Body of pancreas (tissue), 4 donors: Measurements from ENCODE around the gene NR6A1.

Experiments
- POLR2A ChIP-seq, 3 donors: fragments of 450-650 bp; IDR thresholded peaks; one replicate each; pipeline ENCODE4 v1.6.1; 2016; ENCODE audit warnings: antibody characterized with exemption in 3 of 3, mild to moderate bottlenecking in 2 of 3
- TF ChIP-seq, protein P1 (sequence below), 7 experiments: fragments of 450-650 bp in 4 of 7; fragments of 200-600 bp in 3 of 7; sonication (generic) in 3 of 7; IDR thresholded peaks; one replicate each; pipeline ENCODE4 v1.5.1; 2016 to 2019; ENCODE audit warnings: antibody characterized with exemption in 7 of 7

DNA sequence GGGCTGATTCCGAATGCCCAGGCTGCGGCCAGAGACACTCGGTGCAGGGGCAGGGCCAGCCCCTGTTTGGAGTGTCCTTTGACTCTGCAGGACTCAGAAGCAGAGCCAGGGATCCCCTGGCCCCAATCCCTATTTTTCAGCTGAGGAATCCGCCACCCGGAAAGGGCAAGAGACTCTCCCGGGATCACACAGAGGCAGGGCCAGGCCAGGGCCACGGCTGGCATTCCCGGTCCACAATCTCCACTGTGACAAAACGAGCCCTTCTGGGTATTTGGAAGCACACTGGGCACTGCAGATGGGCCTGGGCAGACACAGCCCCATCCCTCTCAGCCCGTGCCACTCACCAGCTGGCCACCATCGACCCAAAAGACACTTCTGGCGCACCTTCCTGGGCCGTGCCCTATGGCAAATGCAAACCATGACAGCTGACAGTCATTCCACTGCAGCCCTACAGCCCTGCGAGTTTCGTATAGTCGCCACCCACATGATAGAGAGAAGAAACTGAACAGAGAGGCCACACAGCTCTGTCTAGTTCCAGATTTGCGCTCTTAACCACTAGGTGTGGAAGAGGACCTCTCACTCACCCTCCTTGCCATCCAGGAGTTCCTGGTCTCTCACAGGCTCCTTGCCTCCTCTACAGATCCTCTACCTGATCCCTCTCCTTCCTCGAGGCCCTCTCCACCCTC is 277.2 kb downstream of the NR6A1 start:
- TF ChIP-seq, protein P1, sequence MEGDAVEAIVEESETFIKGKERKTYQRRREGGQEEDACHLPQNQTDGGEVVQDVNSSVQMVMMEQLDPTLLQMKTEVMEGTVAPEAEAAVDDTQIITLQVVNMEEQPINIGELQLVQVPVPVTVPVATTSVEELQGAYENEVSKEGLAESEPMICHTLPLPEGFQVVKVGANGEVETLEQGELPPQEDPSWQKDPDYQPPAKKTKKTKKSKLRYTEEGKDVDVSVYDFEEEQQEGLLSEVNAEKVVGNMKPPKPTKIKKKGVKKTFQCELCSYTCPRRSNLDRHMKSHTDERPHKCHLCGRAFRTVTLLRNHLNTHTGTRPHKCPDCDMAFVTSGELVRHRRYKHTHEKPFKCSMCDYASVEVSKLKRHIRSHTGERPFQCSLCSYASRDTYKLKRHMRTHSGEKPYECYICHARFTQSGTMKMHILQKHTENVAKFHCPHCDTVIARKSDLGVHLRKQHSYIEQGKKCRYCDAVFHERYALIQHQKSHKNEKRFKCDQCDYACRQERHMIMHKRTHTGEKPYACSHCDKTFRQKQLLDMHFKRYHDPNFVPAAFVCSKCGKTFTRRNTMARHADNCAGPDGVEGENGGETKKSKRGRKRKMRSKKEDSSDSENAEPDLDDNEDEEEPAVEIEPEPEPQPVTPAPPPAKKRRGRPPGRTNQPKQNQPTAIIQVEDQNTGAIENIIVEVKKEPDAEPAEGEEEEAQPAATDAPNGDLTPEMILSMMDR (IDR thresholded peaks at IDR 0.05), result no peak
- no peak for TF ChIP-seq POLR2A (IDR thresholded peaks at IDR 0.05)
